AG09319 (cell line): ENCODE measurements around the gene PRRT1.
A peak's percentile ranks its signal among the peaks of the same experiment; 100 is the strongest.
"Not testable (repeated sequence)": the region's sequence is repeated elsewhere in the genome, so short reads cannot be mapped to it uniquely, and the experiment has no call there.

Experiments used
- DNase-seq: peaks from one replicate; pipeline ENCODE4 v3.0.0-alpha.2; 2010; ENCODE audit warnings: low read depth; ENCODE audit errors: extremely low read depth
- TF ChIP-seq, protein P1 (sequence below): IDR thresholded peaks from 2 replicates; pipeline ENCODE4 v1.5.1; 2011; ENCODE audit warnings: low read depth, mild to moderate bottlenecking, inconsistent platforms, low read length, moderate library complexity

PRRT1 gene

GRCh38 chr6:32190054-32190851 lies 38.5 kb upstream of the PRRT1 start, which contains the start of gene PBX2:
Gene PBX2 (minus strand): TSS chr6:32190202. CDS start chr6:32189915, 287 bp downstream.
- TF ChIP-seq, protein P1, sequence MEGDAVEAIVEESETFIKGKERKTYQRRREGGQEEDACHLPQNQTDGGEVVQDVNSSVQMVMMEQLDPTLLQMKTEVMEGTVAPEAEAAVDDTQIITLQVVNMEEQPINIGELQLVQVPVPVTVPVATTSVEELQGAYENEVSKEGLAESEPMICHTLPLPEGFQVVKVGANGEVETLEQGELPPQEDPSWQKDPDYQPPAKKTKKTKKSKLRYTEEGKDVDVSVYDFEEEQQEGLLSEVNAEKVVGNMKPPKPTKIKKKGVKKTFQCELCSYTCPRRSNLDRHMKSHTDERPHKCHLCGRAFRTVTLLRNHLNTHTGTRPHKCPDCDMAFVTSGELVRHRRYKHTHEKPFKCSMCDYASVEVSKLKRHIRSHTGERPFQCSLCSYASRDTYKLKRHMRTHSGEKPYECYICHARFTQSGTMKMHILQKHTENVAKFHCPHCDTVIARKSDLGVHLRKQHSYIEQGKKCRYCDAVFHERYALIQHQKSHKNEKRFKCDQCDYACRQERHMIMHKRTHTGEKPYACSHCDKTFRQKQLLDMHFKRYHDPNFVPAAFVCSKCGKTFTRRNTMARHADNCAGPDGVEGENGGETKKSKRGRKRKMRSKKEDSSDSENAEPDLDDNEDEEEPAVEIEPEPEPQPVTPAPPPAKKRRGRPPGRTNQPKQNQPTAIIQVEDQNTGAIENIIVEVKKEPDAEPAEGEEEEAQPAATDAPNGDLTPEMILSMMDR, result no peak
- peak; percentile 87 for DNase-seq

GRCh38 chr6:32189742-32190053 lies 38.0 kb upstream of the PRRT1 start:
- TF ChIP-seq, protein P1, result no peak
- DNase-seq, result no peak

GRCh38 chr6:32189069-32189741 lies 37.5 kb upstream of the PRRT1 start:
- TF ChIP-seq, protein P1, result no peak
- DNase-seq, result no peak

GRCh38 chr6:32188381-32189068 lies 36.8 kb upstream of the PRRT1 start:
- DNase-seq, result no peak
- TF ChIP-seq, protein P1, result no peak

DNA sequence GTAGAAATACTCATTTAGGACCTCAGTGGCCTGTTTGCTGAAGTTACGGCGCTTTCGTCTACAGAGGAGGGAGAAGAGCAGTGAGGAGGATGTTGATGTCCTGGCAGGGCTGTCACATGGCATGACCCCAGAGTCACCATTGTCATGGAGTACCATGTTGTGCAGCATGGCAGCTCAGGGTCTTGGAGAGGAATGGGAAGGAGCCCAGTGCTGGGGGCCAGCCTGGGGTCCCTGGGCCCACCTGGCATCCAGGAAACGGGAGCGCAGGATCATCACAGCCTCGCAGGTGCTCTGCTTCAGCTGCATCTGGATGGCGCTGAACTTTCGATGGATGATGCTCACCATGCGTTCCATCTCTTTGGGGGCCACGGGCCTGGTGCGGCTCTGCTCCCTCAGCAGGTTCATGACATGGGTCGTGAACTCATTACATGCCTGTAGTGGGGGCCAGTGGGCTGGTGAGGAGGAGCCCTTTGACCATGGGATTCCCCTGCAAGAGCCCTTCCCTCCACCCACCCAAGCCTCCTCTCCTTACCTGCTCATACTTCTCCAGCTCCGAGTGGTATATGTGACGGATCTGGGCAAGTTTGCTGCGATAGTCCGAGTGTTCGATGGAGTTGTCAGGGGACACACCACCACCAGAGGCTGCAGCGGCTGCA lies 36.1 kb upstream of the PRRT1 start:
- DNase-seq, result not testable (repeated sequence)

- DNase-seq, result no peak
- TF ChIP-seq, protein P1, result no peak
These were observed 35.4 kb upstream of the PRRT1 start for GRCh38 chr6:32187009-32187709.

DNA sequence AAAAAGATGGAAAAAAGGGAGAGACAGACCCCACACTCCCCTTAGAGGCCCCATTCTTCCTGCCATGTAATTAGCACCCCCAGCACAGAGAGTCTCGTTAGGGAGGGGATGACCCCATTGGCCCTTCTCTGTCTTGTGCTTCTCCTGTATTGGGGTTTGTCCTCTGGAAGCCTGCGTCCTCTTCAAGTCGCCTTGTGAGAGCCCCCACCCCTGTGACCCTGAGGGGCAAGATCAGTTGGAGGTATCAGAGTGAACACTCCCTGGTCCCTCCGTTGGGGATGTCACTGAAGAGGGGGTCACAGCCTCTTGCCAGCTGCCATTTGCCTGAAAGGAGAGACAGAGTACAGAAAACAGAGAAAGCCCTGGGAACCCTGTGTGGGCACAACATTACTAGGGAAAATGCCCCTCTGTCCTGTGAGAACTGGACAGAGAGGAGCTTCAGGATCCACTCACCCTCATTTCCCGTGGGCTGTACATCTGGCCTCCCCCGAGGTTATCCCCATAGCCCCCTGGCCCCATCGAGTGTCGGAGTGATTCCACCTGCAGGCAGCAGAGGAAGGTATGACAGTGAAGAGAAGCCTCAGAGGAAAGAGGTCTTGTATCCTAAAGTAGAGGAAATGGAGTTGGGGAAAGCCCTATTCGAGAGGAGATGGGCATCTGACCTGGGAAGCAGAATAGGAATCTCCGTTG lies 34.6 kb upstream of the PRRT1 start:
- not testable (repeated sequence) for DNase-seq

- DNase-seq, result peak; percentile 65
These were observed 34.0 kb upstream of the PRRT1 start for GRCh38 chr6:32185681-32186131.
